Panc1 (cell line): Measurements from ENCODE around the gene ZMIZ2.

Experiments used
- CTCF ChIP-seq: fragments of 450-650 bp; IDR thresholded peaks from 2 replicates; pipeline ENCODE4 v1.5.1; 2017; ENCODE audit warnings: mild to moderate bottlenecking
- POLR2AphosphoS5 ChIP-seq: IDR thresholded peaks from 2 replicates; pipeline ENCODE4 v1.6.1; 2012; ENCODE audit warnings: mild to moderate bottlenecking, low read depth, low read length, moderate library complexity

- no peak for TF ChIP-seq CTCF
- TF ChIP-seq POLR2AphosphoS5 = no peak
Measured at GRCh38 chr7:44801890-44802289, 53.2 kb downstream of the ZMIZ2 start.
